AG09309 (cell line): Measurements from ENCODE around the gene RFX4.

Experiments
- DNase-seq: peaks from one replicate; pipeline ENCODE4 v3.0.0-alpha.2; 2010; ENCODE audit warnings: low read depth
- H3K4me3 ChIP-seq: 2 replicates; pipeline ENCODE4 v1.5.1; 2011; ENCODE audit warnings: mild to moderate bottlenecking, low read depth, low read length, moderate library complexity; ENCODE audit not compliant: control insufficient read depth
- CTCF ChIP-seq: IDR thresholded peaks from 2 replicates; pipeline ENCODE4 v1.5.1; 2011; ENCODE audit warnings: mild to moderate bottlenecking, low read depth, low read length, inconsistent platforms; ENCODE audit not compliant: insufficient read depth, control insufficient read depth; ENCODE audit errors: missing control alignments

RFX4 gene

DNA sequence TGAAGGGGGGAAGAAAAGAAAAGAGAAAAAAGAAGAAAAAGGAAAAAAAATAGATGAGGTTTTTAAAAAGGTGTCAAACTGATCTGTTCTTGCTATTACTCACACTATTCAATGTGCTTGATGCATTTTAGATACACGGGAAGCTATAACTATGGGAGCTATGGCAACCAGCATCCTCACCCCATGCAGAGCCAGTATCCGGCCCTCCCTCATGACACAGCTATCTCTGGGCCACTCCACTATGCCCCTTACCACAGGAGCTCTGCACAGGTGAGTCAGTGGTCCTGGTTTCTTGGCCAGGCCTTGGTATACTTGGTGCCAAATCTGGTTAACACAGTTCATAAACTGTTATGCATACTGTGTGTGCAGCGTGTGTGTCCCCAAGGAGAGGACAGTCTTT is 167.7 kb downstream of the RFX4 start:
- DNase-seq = no peak
- no peak for TF ChIP-seq CTCF
- no peak overlapping the region for H3K4me3 ChIP-seq

DNA sequence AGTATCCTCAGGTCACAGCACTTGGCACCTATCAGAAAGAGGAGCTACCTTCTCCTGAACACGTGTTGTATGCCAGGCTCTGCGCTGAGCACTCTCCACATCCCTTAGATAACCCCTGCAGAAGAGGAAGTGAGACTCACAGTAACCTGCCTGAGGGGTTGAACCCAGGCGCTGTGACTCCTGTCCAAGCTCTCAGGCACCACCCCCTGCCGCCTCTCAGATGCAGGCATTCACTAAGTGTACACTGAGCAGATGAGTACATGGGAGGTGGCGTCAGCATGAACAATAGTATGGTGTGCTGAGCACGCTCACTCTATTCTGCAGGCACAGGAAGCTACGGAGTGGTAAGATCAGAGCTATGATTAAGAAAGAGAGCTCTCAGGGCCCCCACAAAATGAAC is 170.7 kb downstream of the RFX4 start:
- no peak for TF ChIP-seq CTCF
- DNase-seq = no peak
- no peak overlapping the region for H3K4me3 ChIP-seq

DNA sequence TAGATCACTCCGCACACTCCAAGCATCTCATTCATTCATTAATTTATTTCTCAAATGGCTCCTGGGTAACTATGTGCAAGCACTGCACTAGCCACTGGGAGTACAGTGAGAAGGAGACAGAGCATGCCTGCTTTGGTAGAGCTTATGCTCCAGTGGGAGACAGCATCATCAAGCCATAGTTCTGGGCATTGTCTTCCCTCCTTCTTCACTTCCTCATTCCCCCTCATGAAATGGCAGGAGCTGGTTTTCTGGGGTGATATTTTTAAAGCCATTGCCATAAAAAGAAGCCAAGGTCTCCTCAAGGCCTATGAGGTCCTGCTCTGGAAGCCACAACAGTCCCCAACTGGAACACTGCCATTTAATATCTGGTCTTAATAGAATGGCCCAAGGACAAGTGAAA is 171.5 kb downstream of the RFX4 start:
- no peak for TF ChIP-seq CTCF
- no peak for DNase-seq
- no peak overlapping the region for H3K4me3 ChIP-seq

DNA sequence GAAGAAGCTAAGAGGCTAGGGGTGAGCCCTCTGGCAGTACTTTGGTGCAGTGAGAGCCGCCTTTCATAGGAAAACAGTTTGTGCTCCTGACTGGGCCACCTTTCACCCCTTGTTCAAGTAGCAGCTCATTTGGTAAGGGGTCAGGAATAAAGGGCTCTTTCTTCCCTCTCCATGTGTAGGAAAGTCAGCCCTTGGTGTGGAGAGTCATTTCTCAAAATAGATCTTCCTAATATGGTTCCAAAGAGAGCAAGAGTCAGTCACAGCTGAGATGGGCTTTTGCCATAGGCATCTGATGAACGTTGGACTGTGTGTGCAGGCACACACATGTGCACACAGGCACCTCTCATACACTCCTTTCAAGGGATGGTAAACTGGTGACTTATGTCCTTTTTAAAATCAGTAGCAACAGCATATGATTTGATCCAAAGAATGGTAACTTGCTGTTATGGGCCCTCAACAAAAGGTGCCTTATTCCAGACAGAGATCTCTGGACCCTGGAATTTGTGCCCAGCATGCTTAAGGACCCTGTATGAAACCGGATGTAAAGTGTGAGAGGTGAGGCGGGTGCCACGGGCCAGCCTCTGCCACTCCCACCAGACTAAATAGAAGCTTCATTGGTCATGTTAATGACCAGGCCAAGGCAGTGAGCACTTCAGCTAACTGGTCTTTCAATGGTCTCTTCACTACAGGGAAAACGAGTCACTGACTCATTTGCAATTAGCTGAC is 175.0 kb downstream of the RFX4 start:
- no peak for TF ChIP-seq CTCF
- H3K4me3 ChIP-seq = no peak overlapping the region
- DNase-seq = no peak

GRCh38 chr12:106758349-106759110 is 175.7 kb downstream of the RFX4 start:
- no peak for TF ChIP-seq CTCF
- DNase-seq = no peak
- no peak overlapping the region for H3K4me3 ChIP-seq

GRCh38 chr12:106759526-106760183 is 176.9 kb downstream of the RFX4 start:
- no peak overlapping the region for H3K4me3 ChIP-seq
- DNase-seq = no peak
- TF ChIP-seq CTCF = no peak
